GM12878 (cell line): Measurements from ENCODE around the gene FUT3. TPM values are rescaled to one million over a fixed set of nuclear protein-coding genes. Genes with fewer than 3 reads are reported as not detected.

Experiments
- ATAC-seq: fragments of 200-7000 bp; cut with Tn5 transposase; 3 replicates; pipeline ENCODE4 v1.9.1; 2020; ENCODE audit warnings: mild to moderate bottlenecking, moderate library complexity
- BruUV-seq: library from RNA; stranded (reverse); fragments of 400-500 nt; replicated peaks from 2 replicates; lab custom pipeline; 2021; lab: Mats Ljungman, UMichigan
- CTCF ChIA-PET: fragments of 300-600 bp; sonication (Branson Sonifier 250); formaldehyde crosslinking; extraction: SDS; loops from one replicate; lab custom pipeline; 2021; ENCODE audit warnings: inconsistent platforms; lab: Yijun Ruan, JAX
- POLR2A ChIA-PET: fragments of 350-600 bp; formaldehyde crosslinking; extraction: SDS; loops from one replicate; lab custom pipeline; 2021; ENCODE audit warnings: inconsistent platforms; lab: Charles Lee
- RAD21 ChIA-PET: fragments of 300-600 bp; sonication (Branson Sonifier 250); formaldehyde crosslinking; loops from one replicate; lab custom pipeline; 2023; ENCODE audit warnings: antibody characterized with exemption; ENCODE audit not compliant: unreplicated experiment; lab: Charles Lee
- SMC1A ChIA-PET: fragments of 300-600 bp; sonication (Branson Sonifier 250); formaldehyde crosslinking; loops from one replicate; lab custom pipeline; 2023; ENCODE audit not compliant: unreplicated experiment, uncharacterized antibody; lab: Charles Lee
- DNase-seq: peaks from one replicate; pipeline ENCODE4 v3.0.0-alpha.2; 2011; ENCODE audit warnings: low read depth, low spot score
- FAIRE-seq: peaks from 3 replicates; lab custom pipeline; 2011; peaks lifted over from hg19 to GRCh38; lab: Jason Lieb, UNC
- H2AFZ ChIP-seq: 2 replicates; pipeline ENCODE4 v1.6.0; 2011; ENCODE audit warnings: low read depth, low read length, control low read depth; ENCODE audit not compliant: control insufficient read depth
- H3K27ac ChIP-seq: 2 replicates; pipeline ENCODE4 v1.5.1; 2011; ENCODE audit warnings: control low read depth; ENCODE audit not compliant: control insufficient read depth, insufficient read depth
- H3K27me3 ChIP-seq, 2 experiments: replicated peaks in 1 of 2; 2 replicates each; pipeline versions ENCODE4 v1.6.0 to v1.6.1; 2011; ENCODE audit warnings: low read length in 1 of 2; ENCODE audit not compliant: control insufficient read depth in 2 of 2, insufficient read depth in 2 of 2
- H3K36me3 ChIP-seq, 2 experiments: 2 replicates each; pipeline ENCODE4 v1.5.1; 2011; ENCODE audit warnings: low read length in 1 of 2; ENCODE audit not compliant: control insufficient read depth in 2 of 2, insufficient read depth in 2 of 2
- H3K4me1 ChIP-seq: 2 replicates; pipeline ENCODE4 v1.6.1; 2011; ENCODE audit warnings: mild to moderate bottlenecking, low read length, moderate library complexity, mixed read lengths; ENCODE audit not compliant: control insufficient read depth, insufficient read depth
- H3K4me2 ChIP-seq: 2 replicates; pipeline ENCODE4 v1.6.0; 2011; ENCODE audit warnings: control low read depth; ENCODE audit not compliant: control insufficient read depth, insufficient read depth
- H3K4me3 ChIP-seq: fragments of 200-600 bp; sonication (generic); 2 replicates; pipeline ENCODE4 v1.5.1; 2016
- H3K79me2 ChIP-seq: 2 replicates; pipeline ENCODE4 v1.6.0; 2011; ENCODE audit warnings: low read length; ENCODE audit not compliant: control insufficient read depth, insufficient read depth
- H3K9ac ChIP-seq: 2 replicates; pipeline ENCODE4 v1.8.0; 2011; ENCODE audit warnings: low read length, control low read depth, mixed read lengths; ENCODE audit not compliant: control insufficient read depth, insufficient read depth
- H3K9me3 ChIP-seq: replicated peaks from 3 replicates; pipeline ENCODE4 v1.5.1; 2011; ENCODE audit warnings: mild to moderate bottlenecking, low read length; ENCODE audit not compliant: control insufficient read depth, insufficient read depth
- H4K20me1 ChIP-seq: 2 replicates; pipeline ENCODE4 v1.6.0; 2011; ENCODE audit not compliant: control insufficient read depth, insufficient read depth
- ATF7 ChIP-seq: fragments of 450-650 bp; IDR thresholded peaks from 2 replicates; pipeline ENCODE4 v1.6.1; 2016; ENCODE audit warnings: low read depth, mild to moderate bottlenecking
- BRCA1 ChIP-seq: IDR thresholded peaks from 2 replicates; pipeline ENCODE4 v1.6.1; 2011; ENCODE audit warnings: low read depth, low read length, improper control_type of control experiment
- E4F1 ChIP-seq: fragments of 450-650 bp; IDR thresholded peaks from 2 replicates; pipeline ENCODE4 v1.6.1; 2018; ENCODE audit warnings: borderline replicate concordance, mild to moderate bottlenecking; ENCODE audit not compliant: partially characterized antibody
- ELK1 ChIP-seq: IDR thresholded peaks from 2 replicates; pipeline ENCODE4 v1.6.1; 2012; ENCODE audit warnings: low read depth, low read length, improper control_type of control experiment
- EZH2 ChIP-seq: IDR thresholded peaks from 2 replicates; pipeline ENCODE4 v1.6.1; 2012; ENCODE audit warnings: low read depth, mild to moderate bottlenecking, control low read depth, inconsistent platforms, low read length, borderline replicate concordance; ENCODE audit not compliant: control insufficient read depth
- HDAC6 ChIP-seq: fragments of 200-600 bp; sonication (generic); IDR thresholded peaks from one replicate; pipeline ENCODE4 v1.8.0; 2017; ENCODE audit warnings: antibody characterized with exemption; ENCODE audit not compliant: unreplicated experiment
- IKZF2 ChIP-seq, 2 experiments: fragments of 450-650 bp; IDR thresholded peaks; 2 replicates each; pipeline ENCODE4 v1.6.1; 2017; ENCODE audit warnings: mild to moderate bottlenecking in 2 of 2, moderate library complexity in 2 of 2
- JUNB ChIP-seq: IDR thresholded peaks from 2 replicates; pipeline ENCODE4 v1.6.1; 2016; ENCODE audit warnings: antibody characterized with exemption, mild to moderate bottlenecking
- RB1 ChIP-seq: fragments of 450-650 bp; formaldehyde crosslinking; IDR thresholded peaks from 2 replicates; pipeline ENCODE4 v1.6.1; 2017; ENCODE audit warnings: mild to moderate bottlenecking, borderline replicate concordance
- RFX5 ChIP-seq: IDR thresholded peaks from 2 replicates; pipeline ENCODE4 v1.6.1; 2011; ENCODE audit warnings: low read depth, low read length, improper control_type of control experiment
- STAT3 ChIP-seq: IDR thresholded peaks from 2 replicates; pipeline ENCODE4 v1.6.1; 2011; ENCODE audit warnings: low read depth, low read length, improper control_type of control experiment
- WGBS: methylation state at CpG from one replicate; pipeline ENCODE4 v1.1.6; 2016; ENCODE audit warnings: low lambda C conversion rate; ENCODE audit not compliant: insufficient replicate concordance, insufficient coverage; ENCODE audit errors: missing lambda C conversion rate; 5-methylcytosine and 5-hydroxymethylcytosine counted together
- in situ Hi-C: fragments of 300-500 bp; cut with MboI; formaldehyde crosslinking; loops from 9 replicates; pipeline ENCODE4 v1.14.3; 2018; ENCODE audit warnings: mixed read lengths
- intact Hi-C: fragments of 100-400 bp; cut with micrococcal nuclease; formaldehyde crosslinking; loops from one replicate; pipeline ENCODE4 v1.14.2; 2022; ENCODE audit not compliant: unreplicated experiment
- polyA plus RNA-seq, 11 experiments: library from polyadenylated mRNA; depleted of rRNA in 4 of 11; unstranded in 6 of 11; stranded (reverse) in 5 of 11; fragments of >200 nt; fragmentation: Nextera tagmentation in 4 of 11; fragmentation: Illumina TruSeq in 1 of 11; extraction: Ambion mirVana in 4 of 11; extraction: Trizol in 1 of 11; gene quantifications; 1 replicate in 1 of 11; 2 replicates in 10 of 11; pipeline versions ENCODE4 v1.2.1 to v1.2.3, GENCODE V29; 2011 to 2016; ENCODE audit warnings: inconsistent platforms in 2 of 11, missing spikeins in 2 of 11, low read depth in 1 of 11
- total RNA-seq, 4 experiments: library from RNA; depleted of rRNA in 3 of 4; stranded (reverse); fragments of >200 nt in 3 of 4; fragmentation: Illumina TruSeq in 1 of 4; extraction: Trizol in 1 of 4; gene quantifications; 2 replicates each; pipeline versions ENCODE4 v1.2.1 to v1.2.3, GENCODE V29; 2013 to 2021

Gene FUT3
- total and polyA plus RNA-seq, 10 of the 15 experiments (the other 5 are each of a cell fraction or from before 2014, with no cell fraction given) = 0.04 to 0.31 (median 0.07) TPM; not detected in 7

- ChIA-PET RAD21 (no interaction called here), CTCF (interaction anchor here (1.8 kb wide), 1 partner anchor 10 kb away, joined by 7 read pairs; no protein-coding TSS in a partner anchor), POLR2A (interaction anchor here (0.5 kb wide), 1 partner anchor 125 kb away, joined by 3 read pairs; no protein-coding TSS in a partner anchor), SMC1A (no interaction called here)
- Histone ChIP-seq H3K4me3 (no peak overlapping the region), H3K9me3 (no peaks in the 10 kb centered on the region), H2AFZ (no peak overlapping the region), H3K9ac (no peak overlapping the region), H3K4me2 (no peak overlapping the region), H3K79me2 (no peaks in the 10 kb centered on the region), H3K36me3 (no peaks in the 10 kb centered on the region), H3K4me1 (no peaks in the 10 kb centered on the region), H4K20me1 (no peaks in the 10 kb centered on the region), H3K27me3 (no peaks in the 10 kb centered on the region), H3K27ac (no peak overlapping the region)
- in situ Hi-C loops (no loop called here), intact Hi-C loops (no loop called here)
- FAIRE-seq (no peak), ATAC-seq (no peak), DNase-seq (no peak)
- BruUV-seq = no TSS peak
- TF ChIP-seq E4F1 = no peak
- 28% methylated on average over 9 of the region's 9 CpGs for WGBS
These were observed 37.0 kb downstream of the FUT3 start for GRCh38 chr19:5814123-5814851.

GRCh38 chr19:5811117-5811516 lies 40.1 kb downstream of the FUT3 start:
- ATAC-seq (no peak), FAIRE-seq (no peak)
- no TSS peak for BruUV-seq
- intact Hi-C loops (no loop called here), in situ Hi-C loops (no loop called here)
- CTCF ChIA-PET = no interaction called here
- RAD21 ChIA-PET = no interaction called here
- no peak overlapping the region for H3K4me3 ChIP-seq
- SMC1A ChIA-PET = no interaction called here
- H3K9me3 ChIP-seq = no peaks in the 10 kb centered on the region
- H3K36me3 ChIP-seq = no peaks in the 10 kb centered on the region
- no peak overlapping the region for H3K27ac ChIP-seq
- TF ChIP-seq STAT3 (no peak), EZH2 (no peak), RFX5 (no peak), BRCA1 (no peak), ELK1 (no peak), JUNB (no peak), HDAC6 (no peak), IKZF2 (IDR thresholded peaks at IDR 0.05) (no peak), ATF7 (no peak), RB1 (no peak)
- TF ChIP-seq, all 136 proteins: peak for 0
- no peaks in the 10 kb centered on the region for H3K79me2 ChIP-seq
- POLR2A ChIA-PET = no interaction called here
- H3K9ac ChIP-seq = no peak overlapping the region
- H4K20me1 ChIP-seq = no peaks in the 10 kb centered on the region
- no peak overlapping the region for H3K4me2 ChIP-seq
- H3K27me3 ChIP-seq = no peaks in the 10 kb centered on the region; a peak in 1 of 4 replicates
- H3K4me1 ChIP-seq = no peaks in the 10 kb centered on the region
- no peak for DNase-seq
- WGBS = 66% methylated on average over 4 of the region's 4 CpGs
- H2AFZ ChIP-seq = no peak overlapping the region
